CD14-positive monocyte (primary cell): ENCODE measurements around the gene C20orf173. TPM values are rescaled to one million over a fixed set of nuclear protein-coding genes. Genes with fewer than 3 reads are reported as not detected.
"Not testable (repeated sequence)": the region's sequence is repeated elsewhere in the genome, so short reads cannot be mapped to it uniquely, and the experiment has no call there.

Experiments used
- DNase-seq, 3 donors: peaks; one replicate each; pipeline ENCODE4 v3.0.0-alpha.2; 2011 to 2022
- H2AFZ ChIP-seq: 2 replicates; pipeline ENCODE4 v1.6.0; 2012; ENCODE audit warnings: mild to moderate bottlenecking, low read depth, low read length, inconsistent platforms; ENCODE audit not compliant: insufficient read depth, poor library complexity, severe bottlenecking
- H3K27ac ChIP-seq, 2 donors: 1 replicate in 1 of 2; 2 replicates in 1 of 2; pipeline ENCODE4 v1.5.1; 2012 to 2013; ENCODE audit warnings: low read length in 2 of 2, control low read depth in 1 of 2, inconsistent platforms in 1 of 2, low read depth in 1 of 2, mild to moderate bottlenecking in 1 of 2
- H3K27me3 ChIP-seq, 2 donors: one replicate each; pipeline versions ENCODE4 v1.6.0 to v1.6.1; 2011 to 2013; ENCODE audit warnings: low read length in 2 of 2; ENCODE audit not compliant: control insufficient read depth in 2 of 2, insufficient read depth in 2 of 2
- H3K36me3 ChIP-seq, 2 donors: replicated peaks in 1 of 2; 1 replicate in 1 of 2; 2 replicates in 1 of 2; pipeline versions ENCODE4 v1.5.1 to v1.6.1; 2012 to 2013; ENCODE audit warnings: low read length in 2 of 2, control low read depth in 1 of 2, inconsistent platforms in 1 of 2, mild to moderate bottlenecking in 1 of 2; ENCODE audit not compliant: insufficient read depth in 2 of 2, control insufficient read depth in 1 of 2
- H3K4me1 ChIP-seq, 2 donors: 1 replicate in 1 of 2; 2 replicates in 1 of 2; pipeline versions ENCODE4 v1.5.1 to v1.6.1; 2012 to 2013; ENCODE audit warnings: low read length in 2 of 2, control low read depth in 1 of 2, inconsistent platforms in 1 of 2, mild to moderate bottlenecking in 1 of 2, moderate library complexity in 1 of 2; ENCODE audit not compliant: insufficient read depth in 2 of 2, control insufficient read depth in 1 of 2
- H3K4me2 ChIP-seq: replicated peaks from 2 replicates; pipeline ENCODE3; 2012; ENCODE audit warnings: low read length, moderate library complexity, mild to moderate bottlenecking; ENCODE audit not compliant: poor library complexity, severe bottlenecking; ENCODE audit errors: extremely low read depth
- H3K4me3 ChIP-seq, 3 experiments: fragments of 200-600 bp in 1 of 3; sonication (generic) in 1 of 3; replicated peaks in 1 of 3; 1 replicate in 2 of 3; 2 replicates in 1 of 3; pipeline ENCODE4 v1.5.1; 2011 to 2013; ENCODE audit warnings: low read length in 3 of 3, mild to moderate bottlenecking in 3 of 3, control low read depth in 2 of 3, low read depth in 2 of 3, inconsistent platforms in 1 of 3, moderate library complexity in 1 of 3
- H3K79me2 ChIP-seq: 2 replicates; pipeline ENCODE4 v1.6.0; 2012; ENCODE audit warnings: mild to moderate bottlenecking, control low read depth, inconsistent platforms, low read length, moderate library complexity; ENCODE audit not compliant: insufficient read depth
- H3K9ac ChIP-seq: 2 replicates; pipeline ENCODE4 v1.6.0; 2017; ENCODE audit warnings: low read length, mild to moderate bottlenecking; ENCODE audit not compliant: insufficient read depth, poor library complexity, severe bottlenecking
- H3K9me3 ChIP-seq, 2 donors: replicated peaks in 1 of 2; 1 replicate in 1 of 2; 2 replicates in 1 of 2; pipeline versions ENCODE4 v1.5.1 to v1.6.1; 2012 to 2013; ENCODE audit warnings: low read length in 2 of 2, control low read depth in 1 of 2; ENCODE audit not compliant: control insufficient read depth in 1 of 2, insufficient read depth in 1 of 2
- H4K20me1 ChIP-seq: 2 replicates; pipeline ENCODE4 v1.6.0; 2012; ENCODE audit warnings: mild to moderate bottlenecking, low read length, control low read depth, moderate library complexity; ENCODE audit not compliant: insufficient read depth
- H3K27ac Mint-ChIP-seq, 7 donors: one replicate each; pipeline ENCODE4 v1.8.0; 2020; ENCODE audit warnings: mild to moderate bottlenecking in 7 of 7, mixed read lengths in 7 of 7, moderate library complexity in 6 of 7, inconsistent platforms in 2 of 7
- H3K27me3 Mint-ChIP-seq, 3 donors: one replicate each; pipeline ENCODE4 v1.8.0; 2021 to 2022; ENCODE audit warnings: low read depth in 3 of 3, mild to moderate bottlenecking in 3 of 3, mixed read lengths in 3 of 3, moderate library complexity in 3 of 3, inconsistent platforms in 1 of 3
- H3K36me3 Mint-ChIP-seq, 2 donors: one replicate each; pipeline ENCODE4 v1.8.0; 2020; ENCODE audit warnings: mixed read lengths in 2 of 2, inconsistent platforms in 1 of 2, mild to moderate bottlenecking in 1 of 2
- H3K4me1 Mint-ChIP-seq: one replicate; pipeline ENCODE4 v1.8.0; 2020; ENCODE audit warnings: mild to moderate bottlenecking, mixed read lengths
- H3K4me3 Mint-ChIP-seq, 2 donors: one replicate each; pipeline ENCODE4 v1.8.0; 2020; ENCODE audit warnings: mild to moderate bottlenecking in 2 of 2, mixed read lengths in 2 of 2, moderate library complexity in 1 of 2
- H3K9me3 Mint-ChIP-seq, 7 donors: one replicate each; pipeline ENCODE4 v1.8.0; 2020 to 2022; ENCODE audit warnings: mixed read lengths in 7 of 7, mild to moderate bottlenecking in 6 of 7, moderate library complexity in 6 of 7, inconsistent platforms in 2 of 7
- WGBS: methylation state at CpG from one replicate; pipeline ENCODE4 v1.1.5; 2013; ENCODE audit warnings: missing lambda C conversion rate; ENCODE audit not compliant: insufficient coverage; 5-methylcytosine and 5-hydroxymethylcytosine counted together
- intact Hi-C, 2 donors: fragments of 100-400 bp; cut with micrococcal nuclease; formaldehyde crosslinking; loops; one replicate each; pipeline versions ENCODE4 v1.15.0 to v1.15.1; 2023
- polyA plus RNA-seq, 3 donors: library from polyadenylated mRNA; depleted of rRNA in 1 of 3; unstranded in 2 of 3; stranded (reverse) in 1 of 3; fragments of 300-500 nt in 2 of 3; fragments of >200 nt in 1 of 3; fragmentation: Illumina TruSeq in 2 of 3; gene quantifications; 1 replicate in 2 of 3; 2 replicates in 1 of 3; pipeline ENCODE4 v1.2.3, GENCODE V29; 2012 to 2021
- TF ChIP-seq, protein P1 (sequence below): fragments of 200-600 bp; IDR thresholded peaks from one replicate; pipeline ENCODE4 v1.8.0; 2022; ENCODE audit warnings: antibody characterized with exemption, mild to moderate bottlenecking

The C20orf173 gene
- polyA plus RNA-seq, 3 donors: not detected

DNA sequence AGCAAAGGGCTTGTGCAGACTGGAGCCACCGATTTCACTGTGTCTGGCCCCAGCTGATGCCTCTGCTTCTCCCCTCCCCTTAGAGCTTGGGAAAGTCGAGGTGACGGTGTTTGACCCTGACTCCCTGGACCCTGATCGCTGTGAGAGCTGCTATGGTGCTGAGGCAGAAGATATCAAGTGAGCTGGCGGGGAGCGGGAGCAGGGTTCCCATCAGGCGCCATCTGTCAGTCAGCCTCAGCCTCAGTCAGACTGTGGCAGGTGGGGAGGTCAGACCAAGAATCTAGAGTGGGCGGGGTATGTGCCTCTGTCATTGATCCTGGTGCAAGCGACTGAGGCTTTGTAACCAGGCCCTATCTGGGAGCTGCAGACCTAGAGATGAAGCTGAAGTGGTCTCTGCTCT lies 17.9 kb upstream of the C20orf173 start:
- Histone ChIP-seq H3K36me3 (peaks cover 42 to 70% of the 10 kb centered on the region in 2 donors), H3K4me2 (no peak overlapping the region), H2AFZ (no peak overlapping the region), H3K27ac (no peak overlapping the region), H4K20me1 (no peaks in the 10 kb centered on the region), H3K79me2 (peaks cover under 1% of the 10 kb centered on the region), H3K9me3 (no peaks in the 10 kb centered on the region), H3K9ac (no peak overlapping the region), H3K4me3 (no peak overlapping the region), H3K27me3 (no peaks in the 10 kb centered on the region), H3K4me1 (peaks cover 4 to 5% of the 10 kb centered on the region in 2 donors)
- no peaks in the 10 kb centered on the region for H3K9me3 Mint-ChIP-seq
- H3K36me3 Mint-ChIP-seq: peaks cover 31 to 39% of the 10 kb centered on the region in 2 donors
- no peak for DNase-seq
- no peak overlapping the region for H3K4me3 Mint-ChIP-seq
- TF ChIP-seq, protein P1, sequence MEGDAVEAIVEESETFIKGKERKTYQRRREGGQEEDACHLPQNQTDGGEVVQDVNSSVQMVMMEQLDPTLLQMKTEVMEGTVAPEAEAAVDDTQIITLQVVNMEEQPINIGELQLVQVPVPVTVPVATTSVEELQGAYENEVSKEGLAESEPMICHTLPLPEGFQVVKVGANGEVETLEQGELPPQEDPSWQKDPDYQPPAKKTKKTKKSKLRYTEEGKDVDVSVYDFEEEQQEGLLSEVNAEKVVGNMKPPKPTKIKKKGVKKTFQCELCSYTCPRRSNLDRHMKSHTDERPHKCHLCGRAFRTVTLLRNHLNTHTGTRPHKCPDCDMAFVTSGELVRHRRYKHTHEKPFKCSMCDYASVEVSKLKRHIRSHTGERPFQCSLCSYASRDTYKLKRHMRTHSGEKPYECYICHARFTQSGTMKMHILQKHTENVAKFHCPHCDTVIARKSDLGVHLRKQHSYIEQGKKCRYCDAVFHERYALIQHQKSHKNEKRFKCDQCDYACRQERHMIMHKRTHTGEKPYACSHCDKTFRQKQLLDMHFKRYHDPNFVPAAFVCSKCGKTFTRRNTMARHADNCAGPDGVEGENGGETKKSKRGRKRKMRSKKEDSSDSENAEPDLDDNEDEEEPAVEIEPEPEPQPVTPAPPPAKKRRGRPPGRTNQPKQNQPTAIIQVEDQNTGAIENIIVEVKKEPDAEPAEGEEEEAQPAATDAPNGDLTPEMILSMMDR: no peak
- H3K27ac Mint-ChIP-seq: no peak overlapping the region
- 98% methylated on average over 6 of the region's 9 CpGs for WGBS
- intact Hi-C loops: no loop called here
- H3K4me1 Mint-ChIP-seq: peaks cover 5% of the 10 kb centered on the region
- no peaks in the 10 kb centered on the region for H3K27me3 Mint-ChIP-seq

DNA sequence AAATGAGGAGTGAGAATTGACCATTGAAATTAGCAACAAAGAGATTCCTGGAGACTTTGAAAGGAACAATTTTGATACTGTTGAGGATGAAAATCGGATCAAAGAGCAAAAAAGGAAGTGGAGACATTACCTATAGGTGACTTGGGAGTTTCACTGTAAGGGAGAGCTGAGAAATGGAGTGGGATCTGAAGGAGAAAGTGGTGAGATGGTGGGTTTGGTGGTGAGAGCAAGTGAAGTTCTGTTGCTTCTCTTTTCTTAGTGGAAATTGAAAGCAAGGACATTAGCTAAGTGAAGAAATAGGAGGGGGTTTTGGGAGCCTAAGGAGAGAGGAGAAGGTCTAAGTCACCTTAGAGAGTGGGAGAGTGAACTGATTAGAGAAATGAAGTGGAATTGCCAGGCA lies 16.7 kb upstream of the C20orf173 start:
- intact Hi-C loops: no loop called here
- H3K9me3 ChIP-seq: no peaks in the 10 kb centered on the region
- WGBS: 73% methylated on average over 1 of the region's 1 CpG

DNA sequence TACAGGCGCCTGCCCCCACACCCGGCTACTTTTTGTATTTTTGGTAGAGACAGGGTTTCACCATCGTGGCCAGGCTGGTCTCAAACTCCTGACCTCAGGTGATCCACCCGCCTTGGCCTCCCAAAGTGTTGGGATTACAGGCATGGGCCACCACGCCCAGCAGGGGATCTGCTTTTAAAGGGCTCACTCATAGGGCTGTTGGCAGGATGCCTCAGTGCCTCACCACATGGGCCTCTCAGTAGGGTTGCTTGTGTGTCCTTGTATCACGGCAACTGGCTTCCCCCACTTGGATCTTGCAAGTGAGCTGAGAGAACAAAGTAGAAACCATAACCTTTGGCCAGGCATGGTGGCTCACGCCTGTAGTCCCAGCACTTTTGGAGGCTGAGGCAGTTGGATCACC lies 15.5 kb upstream of the C20orf173 start:
- Histone ChIP-seq H3K36me3 (peaks cover 25 to 48% of the 10 kb centered on the region in 2 donors), H3K4me1 (peaks cover 13 to 19% of the 10 kb centered on the region in 2 donors)
- H3K4me3 Mint-ChIP-seq, intact Hi-C loops, H3K27ac Mint-ChIP-seq, H3K9me3 ChIP-seq, H3K9ac ChIP-seq, H3K27me3 ChIP-seq, H3K4me3 ChIP-seq, H4K20me1 ChIP-seq, H2AFZ ChIP-seq, H3K4me2 ChIP-seq, DNase-seq, H3K79me2 ChIP-seq, H3K27ac ChIP-seq, H3K27me3 Mint-ChIP-seq, H3K9me3 Mint-ChIP-seq: not testable (repeated sequence)
- 98% methylated on average over 4 of the region's 7 CpGs for WGBS
- H3K36me3 Mint-ChIP-seq: peaks cover 29 to 36% of the 10 kb centered on the region in 2 donors
- H3K4me1 Mint-ChIP-seq: peaks cover 12% of the 10 kb centered on the region

More for the DNA sequence above, 16.7 kb upstream of the C20orf173 start:
- Histone ChIP-seq H3K36me3 (peaks cover 32 to 58% of the 10 kb centered on the region in 2 donors), H3K9ac (no peak overlapping the region), H2AFZ (no peak overlapping the region), H3K27me3 (no peaks in the 10 kb centered on the region), H3K4me1 (peaks cover 12 to 17% of the 10 kb centered on the region in 2 donors), H3K4me2 (no peak overlapping the region), H4K20me1 (no peaks in the 10 kb centered on the region), H3K4me3 (no peak overlapping the region), H3K79me2 (peaks cover 4% of the 10 kb centered on the region), H3K27ac (no peak overlapping the region)
- TF ChIP-seq, protein P1: no peak
- Mint-ChIP-seq H3K4me3 (no peak overlapping the region), H3K36me3 (peaks cover 31 to 39% of the 10 kb centered on the region in 2 donors), H3K9me3 (no peaks in the 10 kb centered on the region), H3K27me3 (peaks cover 0 to under 1% (median 0%) of the 10 kb centered on the region in 3 donors), H3K27ac (no peak overlapping the region), H3K4me1 (peaks cover 11% of the 10 kb centered on the region)
- no peak for DNase-seq
